ENCODE measurements around the gene SH2D6.

- no peak for TF ChIP-seq CTCF (IDR thresholded peaks at IDR 0.05; ENCODE audit: insufficient read depth, low read length, poor library complexity, severe bottlenecking)
- TF ChIP-seq EZH2phosphoT487 (conservative IDR thresholded peaks at IDR 0.05; ENCODE audit: low read length): no peak
Measured at GRCh38 chr2:85400023-85400422, 18.5 kb upstream of the SH2D6 start.

All from SU-DHL-6 (cell line).